Esophagus (tissue), 2 donors: ENCODE results near the gene MTMR3. TPM values are rescaled to one million over a fixed set of nuclear protein-coding genes. Genes with fewer than 3 reads are reported as not detected.

Experiments used
- H3K27ac ChIP-seq, 2 donors: one replicate each; pipeline ENCODE4 v1.5.1; 2013; ENCODE audit warnings: low read depth in 2 of 2, mild to moderate bottlenecking in 2 of 2, inconsistent platforms in 1 of 2, low read length in 1 of 2, moderate library complexity in 1 of 2
- H3K27me3 ChIP-seq, 2 donors: one replicate each; pipeline ENCODE4 v1.6.1; 2013; ENCODE audit warnings: low read length in 2 of 2, control low read depth in 1 of 2, mild to moderate bottlenecking in 1 of 2; ENCODE audit not compliant: insufficient read depth in 2 of 2, control insufficient read depth in 1 of 2
- H3K36me3 ChIP-seq, 2 donors: one replicate each; pipeline ENCODE4 v1.6.1; 2013; ENCODE audit warnings: low read length in 1 of 2; ENCODE audit not compliant: control insufficient read depth in 2 of 2, insufficient read depth in 2 of 2
- H3K4me1 ChIP-seq, 2 donors: one replicate each; pipeline ENCODE4 v1.6.1; 2013; ENCODE audit warnings: low read length in 1 of 2; ENCODE audit not compliant: control insufficient read depth in 2 of 2, insufficient read depth in 2 of 2
- H3K4me3 ChIP-seq, 2 donors: one replicate each; pipeline ENCODE4 v1.5.1; 2013; ENCODE audit warnings: low read length in 2 of 2, mild to moderate bottlenecking in 2 of 2, low read depth in 1 of 2, moderate library complexity in 1 of 2
- H3K9me3 ChIP-seq, 2 donors: one replicate each; pipeline ENCODE4 v1.6.1; 2013; ENCODE audit warnings: mild to moderate bottlenecking in 2 of 2, low read depth in 1 of 2, low read length in 1 of 2, moderate library complexity in 1 of 2; ENCODE audit not compliant: control insufficient read depth in 2 of 2, insufficient read depth in 1 of 2
- WGBS, 2 donors: extraction: QIAGEN DNeasy Blood & Tissue Kit; methylation state at CpG; one replicate each; pipeline ENCODE4 v1.1.7; 2013; 5-methylcytosine and 5-hydroxymethylcytosine counted together
- polyA plus RNA-seq, 2 donors: library from polyadenylated mRNA; stranded (reverse); fragments of 200-250 nt; gene quantifications; one replicate each; pipeline ENCODE4 v1.2.3, GENCODE V29; 2013
- donor health status: healthy with polysubstance abuse.
- donor health status: Bipolar disorder and iron deficiency.

MTMR3 gene
- polyA plus RNA-seq, 2 donors, result 15.3 to 28.3 TPM

DNA sequence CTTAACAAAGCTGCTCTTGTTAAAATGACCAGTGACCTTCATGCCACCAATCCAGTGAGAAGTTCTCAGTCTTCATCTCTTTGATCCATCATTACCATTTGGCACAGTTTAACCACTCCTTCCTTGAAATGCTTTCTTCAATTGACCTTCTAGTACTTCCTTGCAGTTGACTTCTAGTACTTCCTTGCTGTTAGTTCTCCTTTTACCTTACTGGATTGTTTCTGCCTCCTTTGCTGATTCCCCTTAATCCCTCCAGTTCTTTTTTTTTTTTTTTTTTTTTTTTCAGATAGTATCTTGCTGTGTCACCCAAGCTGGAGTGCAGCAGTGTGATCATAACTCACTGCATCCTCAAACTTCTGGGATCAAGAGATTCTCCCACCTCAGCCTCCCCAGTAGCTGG lies 131.3 kb downstream of the MTMR3 start:
- no peaks in the 10 kb centered on the region for H3K27me3 ChIP-seq
- peak overlapping the region in 1 of 2 donors; percentile 9 for H3K27ac ChIP-seq
- H3K4me1 ChIP-seq, result no peaks in the 10 kb centered on the region
- peaks cover 14 to 37% of the 10 kb centered on the region in 2 donors for H3K36me3 ChIP-seq
- no peak overlapping the region for H3K4me3 ChIP-seq
- no peaks in the 10 kb centered on the region for H3K9me3 ChIP-seq

DNA sequence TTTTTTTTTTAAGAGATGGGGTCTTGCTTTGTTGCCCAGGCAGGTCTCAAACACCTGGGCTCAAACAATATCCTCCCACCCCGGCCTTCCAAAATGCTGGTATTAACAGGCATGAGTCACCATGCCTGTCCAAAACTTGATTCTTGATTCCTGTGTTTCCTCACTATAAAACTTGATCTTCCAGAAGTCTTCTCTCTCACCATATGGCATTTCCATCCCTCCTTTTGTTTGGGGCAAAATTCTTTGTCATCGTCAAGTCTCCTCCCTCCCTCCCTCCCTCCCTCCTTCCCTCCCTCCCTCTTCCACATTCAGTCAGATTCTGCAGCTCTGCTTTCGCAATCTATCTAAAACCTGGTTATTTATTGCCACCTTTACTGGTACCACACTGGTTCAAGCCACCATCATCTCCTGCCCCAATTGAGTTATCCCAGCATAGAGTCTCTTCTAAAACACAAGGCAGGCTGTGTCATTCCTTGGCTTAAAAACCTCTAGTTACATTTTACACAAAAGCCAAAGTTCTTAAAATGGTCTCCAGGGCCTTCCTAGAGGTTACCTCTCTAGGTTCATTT lies 132.3 kb downstream of the MTMR3 start:
- no peak overlapping the region for H3K4me3 ChIP-seq
- 64 to 69% methylated on average over 3 of the region's 3 CpGs for WGBS, 2 donors
- H3K36me3 ChIP-seq, result peaks cover 11 to 44% of the 10 kb centered on the region in 2 donors
- H3K27ac ChIP-seq, result no peak overlapping the region
- H3K27me3 ChIP-seq, result no peaks in the 10 kb centered on the region
- H3K9me3 ChIP-seq, result no peaks in the 10 kb centered on the region
- no peaks in the 10 kb centered on the region for H3K4me1 ChIP-seq

DNA sequence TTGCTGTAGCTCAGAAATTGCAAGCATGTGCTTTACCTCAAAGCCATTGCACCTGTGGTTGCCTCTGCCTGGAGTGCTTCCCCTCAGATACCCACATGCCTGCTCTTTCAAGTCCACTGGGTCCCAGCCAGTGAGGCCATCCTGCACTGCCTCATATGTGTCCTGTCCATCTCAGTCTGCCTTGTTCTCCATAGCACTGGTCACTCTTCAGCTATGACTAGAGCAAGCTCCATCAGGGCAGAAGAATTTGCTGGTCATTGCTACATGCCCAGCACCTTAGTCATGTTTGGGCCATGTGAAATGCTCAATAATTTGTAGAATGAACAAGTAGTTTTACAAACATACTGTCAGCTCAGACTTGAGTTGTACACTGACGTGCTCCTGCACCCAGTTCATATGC lies 132.9 kb downstream of the MTMR3 start:
- no peaks in the 10 kb centered on the region for H3K9me3 ChIP-seq
- WGBS, 2 donors, result 94 to 97% methylated on average over 1 of the region's 1 CpG
- H3K27ac ChIP-seq, result peak overlapping the region in 1 of 2 donors; percentile 45
- H3K27me3 ChIP-seq, result no peaks in the 10 kb centered on the region
- no peaks in the 10 kb centered on the region for H3K4me1 ChIP-seq
- H3K4me3 ChIP-seq, result no peak overlapping the region
- peaks cover 14 to 48% of the 10 kb centered on the region in 2 donors for H3K36me3 ChIP-seq

- H3K9me3 ChIP-seq, result no peaks in the 10 kb centered on the region
- H3K4me3 ChIP-seq, result no peak overlapping the region
- 94 to 96% methylated on average over 4 of the region's 4 CpGs for WGBS, 2 donors
- H3K27me3 ChIP-seq, result no peaks in the 10 kb centered on the region
- peaks cover 17 to 52% of the 10 kb centered on the region in 2 donors for H3K36me3 ChIP-seq
- H3K27ac ChIP-seq, result no peak overlapping the region
- H3K4me1 ChIP-seq, result no peaks in the 10 kb centered on the region
Measured at GRCh38 chr22:30016596-30016995, 133.6 kb downstream of the MTMR3 start.

GRCh38 chr22:30017375-30018223 lies 134.6 kb downstream of the MTMR3 start:
- Histone ChIP-seq H3K36me3 (peaks cover 23 to 53% of the 10 kb centered on the region in 2 donors), H3K27me3 (no peaks in the 10 kb centered on the region), H3K9me3 (no peaks in the 10 kb centered on the region), H3K27ac (no peak overlapping the region), H3K4me3 (no peak overlapping the region), H3K4me1 (no peaks in the 10 kb centered on the region)
- WGBS, 2 donors, result 91 to 92% methylated on average over 4 of the region's 4 CpGs

DNA sequence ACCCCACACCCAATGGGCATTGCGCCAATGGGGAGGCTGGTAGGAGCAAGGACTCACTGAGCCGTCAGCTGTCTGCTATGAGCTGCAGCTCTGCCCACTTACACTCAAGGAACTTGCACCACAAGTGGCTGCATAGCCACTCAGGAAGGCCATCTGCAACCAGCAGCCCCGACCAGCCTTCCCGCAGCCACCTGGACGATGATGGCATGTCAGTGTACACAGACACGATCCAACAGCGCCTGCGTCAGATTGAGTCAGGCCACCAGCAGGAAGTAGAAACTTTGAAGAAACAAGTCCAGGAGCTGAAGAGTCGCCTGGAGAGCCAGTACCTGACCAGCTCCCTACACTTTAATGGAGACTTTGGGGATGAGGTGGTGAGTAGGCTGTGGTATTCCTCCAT lies 137.5 kb downstream of the MTMR3 start:
- 96 to 97% methylated on average over 9 of the region's 9 CpGs for WGBS, 2 donors
- H3K4me3 ChIP-seq, result no peak overlapping the region
- H3K9me3 ChIP-seq, result no peaks in the 10 kb centered on the region
- peaks cover 0 to 8% of the 10 kb centered on the region in 2 donors for H3K4me1 ChIP-seq
- H3K36me3 ChIP-seq, result peaks cover 23 to 60% of the 10 kb centered on the region in 2 donors
- no peak overlapping the region for H3K27ac ChIP-seq
- no peaks in the 10 kb centered on the region for H3K27me3 ChIP-seq

- WGBS, 2 donors, result 95 to 96% methylated on average over 3 of the region's 3 CpGs
- Histone ChIP-seq H3K27me3 (no peaks in the 10 kb centered on the region), H3K4me1 (peaks cover 0 to 13% of the 10 kb centered on the region in 2 donors), H3K4me3 (no peak overlapping the region), H3K27ac (no peak overlapping the region), H3K9me3 (no peaks in the 10 kb centered on the region), H3K36me3 (peaks cover 27 to 61% of the 10 kb centered on the region in 2 donors)
Measured at GRCh38 chr22:30021338-30021737, 138.4 kb downstream of the MTMR3 start.

GRCh38 chr22:30021881-30022619 lies 139.1 kb downstream of the MTMR3 start:
- H3K4me1 ChIP-seq, result peaks cover 0 to 18% of the 10 kb centered on the region in 2 donors
- no peak overlapping the region for H3K27ac ChIP-seq
- no peaks in the 10 kb centered on the region for H3K9me3 ChIP-seq
- H3K4me3 ChIP-seq, result no peak overlapping the region
- H3K36me3 ChIP-seq, result peaks cover 28 to 56% of the 10 kb centered on the region in 2 donors
- WGBS, 2 donors, result 82 to 84% methylated on average over 8 of the region's 8 CpGs
- H3K27me3 ChIP-seq, result no peaks in the 10 kb centered on the region

DNA sequence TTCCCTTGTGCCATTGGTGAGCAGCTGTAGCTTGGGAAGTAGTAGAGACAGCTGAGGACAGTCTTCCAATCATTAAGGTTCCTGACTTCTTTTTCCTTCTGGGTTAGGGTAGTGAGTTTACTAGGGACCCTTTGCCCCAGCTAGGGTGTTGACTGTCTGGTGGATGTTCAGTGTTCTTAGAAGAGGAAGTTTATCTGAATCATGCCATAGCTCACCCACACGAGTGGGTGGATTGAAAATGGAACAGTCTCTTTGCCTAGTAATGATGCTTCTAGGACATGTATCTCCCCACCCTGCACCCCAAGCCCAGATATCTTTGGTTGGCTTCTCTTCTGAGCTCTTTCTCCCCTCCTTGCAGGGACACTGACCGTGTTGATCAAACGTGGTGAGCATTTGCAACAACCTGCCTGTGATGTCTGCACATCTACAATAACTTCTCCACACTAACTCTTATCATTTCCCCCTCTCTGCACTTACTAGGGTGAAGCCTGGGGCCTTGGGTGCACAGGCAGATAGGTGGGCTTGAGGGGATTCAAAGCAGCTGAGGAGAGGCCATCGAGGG lies 140.2 kb downstream of the MTMR3 start:
- no peaks in the 10 kb centered on the region for H3K9me3 ChIP-seq
- no peak overlapping the region for H3K4me3 ChIP-seq
- 77 to 88% methylated on average over 4 of the region's 4 CpGs for WGBS, 2 donors
- H3K36me3 ChIP-seq, result peaks cover 33 to 54% of the 10 kb centered on the region in 2 donors
- H3K27ac ChIP-seq, result no peak overlapping the region
- H3K27me3 ChIP-seq, result no peaks in the 10 kb centered on the region
- H3K4me1 ChIP-seq, result peaks cover 0 to 22% of the 10 kb centered on the region in 2 donors
